Kidney (tissue), 14 donors: ENCODE data around the gene MUC15. TPM values are rescaled to one million over a fixed set of nuclear protein-coding genes. Genes with fewer than 3 reads are reported as not detected.

Experiments used
- DNase-seq, 5 donors: peaks; one replicate each; pipeline ENCODE4 v3.0.0-alpha.2; 2013 to 2020
- FAIRE-seq: peaks from 2 replicates; lab custom pipeline; 2012; peaks lifted over from hg19 to GRCh38; lab: Jason Lieb, UNC
- H3K27ac ChIP-seq, 2 donors: one replicate each; pipeline ENCODE4 v1.7.0; 2013; ENCODE audit warnings: low read depth in 2 of 2, low read length in 2 of 2, inconsistent platforms in 1 of 2
- H3K27me3 ChIP-seq: one replicate; pipeline ENCODE4 v1.7.1; 2013; ENCODE audit warnings: low read length, inconsistent platforms; ENCODE audit not compliant: control insufficient read depth, insufficient read depth
- H3K36me3 ChIP-seq, 3 donors: one replicate each; pipeline versions ENCODE4 v1.7.0 to v1.7.1; 2013; ENCODE audit warnings: low read length in 3 of 3, control low read depth in 1 of 3, inconsistent platforms in 1 of 3; ENCODE audit not compliant: insufficient read depth in 3 of 3, control insufficient read depth in 2 of 3
- H3K4me1 ChIP-seq, 3 donors: one replicate each; pipeline versions ENCODE4 v1.7.0 to v1.7.1; 2013; ENCODE audit warnings: low read length in 3 of 3, inconsistent platforms in 1 of 3, low read depth in 1 of 3; ENCODE audit not compliant: control insufficient read depth in 2 of 3, insufficient read depth in 2 of 3
- H3K4me3 ChIP-seq, 3 donors: one replicate each; pipeline versions ENCODE4 v1.7.0 to v1.8.1; 2013; ENCODE audit warnings: low read length in 3 of 3, control low read depth in 1 of 3, inconsistent platforms in 1 of 3
- H3K9ac ChIP-seq, 3 donors: one replicate each; pipeline versions ENCODE4 v1.7.0 to v1.7.1; 2013; ENCODE audit warnings: low read length in 3 of 3, control low read depth in 1 of 3, inconsistent platforms in 1 of 3
- H3K9me3 ChIP-seq, 3 donors: one replicate each; pipeline versions ENCODE4 v1.7.0 to v1.7.1; 2013; ENCODE audit warnings: low read length in 3 of 3, control low read depth in 1 of 3, inconsistent platforms in 1 of 3; ENCODE audit not compliant: control insufficient read depth in 2 of 3, insufficient read depth in 1 of 3
- intact Hi-C: fragments of 100-400 bp; cut with DNase I; formaldehyde crosslinking; loops from one replicate; pipeline ENCODE4 v1.11.1; 2022
- polyA plus RNA-seq: library from polyadenylated mRNA; stranded (reverse); fragments of 350-450 nt; fragmentation: Illumina TruSeq; extraction: RNeasy Lipid Tissue Mini Kit (QIAGEN cat#74804); gene quantifications from one replicate; pipeline ENCODE4 v1.2.3, GENCODE V29; 2014; ENCODE audit warnings: low read depth, low replicate concordance; ENCODE audit not compliant: insufficient read depth
- total RNA-seq: library from RNA; stranded (reverse); fragmentation: NEBNext Ultra II Directional; extraction: Animal tissue kit (Norgen Biotek cat#: 25700); gene quantifications from one replicate; pipeline ENCODE4 v1.2.1, GENCODE V29; 2021
- TF ChIP-seq, protein P1 (sequence below): IDR thresholded peaks from 3 replicates; pipeline ENCODE4 v1.5.1; 2012; ENCODE audit warnings: mild to moderate bottlenecking, moderate library complexity, borderline replicate concordance; ENCODE audit not compliant: insufficient read depth; ENCODE audit errors: extremely low read depth
- donor health status: control.
- donor health status: control.
- donor health status: control.
- donor health status: control.
- donor health status: control.
- donor health status: DM: yes; HTN: yes; CAD: no.
- donor health status: Normal renal cell carcinoma (clear cell type).

The MUC15 gene
- total and polyA plus RNA-seq, 2 donors from 2014 or later, result 10.1 to 18.3 TPM

DNA sequence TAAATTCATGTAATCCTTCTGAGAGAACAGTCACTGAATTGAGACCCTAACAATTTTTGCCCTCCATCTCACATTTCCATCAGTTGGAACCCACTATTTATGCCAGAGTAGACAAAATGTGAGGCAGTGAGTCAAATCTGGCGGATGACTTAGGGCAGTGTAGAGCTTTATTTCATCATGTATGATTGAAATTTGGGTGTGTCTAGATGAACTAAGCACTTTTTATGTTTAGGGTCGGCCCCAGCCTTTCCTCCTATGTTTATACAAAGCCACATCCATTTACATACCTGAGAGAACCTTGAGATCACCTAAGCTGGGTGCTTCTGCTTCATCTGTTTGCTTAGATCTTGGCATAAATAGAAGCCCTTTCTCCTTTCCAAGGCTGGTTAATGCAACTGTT is 15.0 kb upstream of the MUC15 start:
- Histone ChIP-seq H3K9me3 (no peaks in the 10 kb centered on the region), H3K9ac (no peak overlapping the region), H3K27me3 (no peaks in the 10 kb centered on the region), H3K36me3 (no peaks in the 10 kb centered on the region), H3K27ac (no peak overlapping the region), H3K4me1 (no peaks in the 10 kb centered on the region), H3K4me3 (no peak overlapping the region)
- intact Hi-C loops, result no loop called here
- TF ChIP-seq, protein P1, sequence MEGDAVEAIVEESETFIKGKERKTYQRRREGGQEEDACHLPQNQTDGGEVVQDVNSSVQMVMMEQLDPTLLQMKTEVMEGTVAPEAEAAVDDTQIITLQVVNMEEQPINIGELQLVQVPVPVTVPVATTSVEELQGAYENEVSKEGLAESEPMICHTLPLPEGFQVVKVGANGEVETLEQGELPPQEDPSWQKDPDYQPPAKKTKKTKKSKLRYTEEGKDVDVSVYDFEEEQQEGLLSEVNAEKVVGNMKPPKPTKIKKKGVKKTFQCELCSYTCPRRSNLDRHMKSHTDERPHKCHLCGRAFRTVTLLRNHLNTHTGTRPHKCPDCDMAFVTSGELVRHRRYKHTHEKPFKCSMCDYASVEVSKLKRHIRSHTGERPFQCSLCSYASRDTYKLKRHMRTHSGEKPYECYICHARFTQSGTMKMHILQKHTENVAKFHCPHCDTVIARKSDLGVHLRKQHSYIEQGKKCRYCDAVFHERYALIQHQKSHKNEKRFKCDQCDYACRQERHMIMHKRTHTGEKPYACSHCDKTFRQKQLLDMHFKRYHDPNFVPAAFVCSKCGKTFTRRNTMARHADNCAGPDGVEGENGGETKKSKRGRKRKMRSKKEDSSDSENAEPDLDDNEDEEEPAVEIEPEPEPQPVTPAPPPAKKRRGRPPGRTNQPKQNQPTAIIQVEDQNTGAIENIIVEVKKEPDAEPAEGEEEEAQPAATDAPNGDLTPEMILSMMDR, result no peak
- DNase-seq, result no peak
- FAIRE-seq, result no peak

DNA sequence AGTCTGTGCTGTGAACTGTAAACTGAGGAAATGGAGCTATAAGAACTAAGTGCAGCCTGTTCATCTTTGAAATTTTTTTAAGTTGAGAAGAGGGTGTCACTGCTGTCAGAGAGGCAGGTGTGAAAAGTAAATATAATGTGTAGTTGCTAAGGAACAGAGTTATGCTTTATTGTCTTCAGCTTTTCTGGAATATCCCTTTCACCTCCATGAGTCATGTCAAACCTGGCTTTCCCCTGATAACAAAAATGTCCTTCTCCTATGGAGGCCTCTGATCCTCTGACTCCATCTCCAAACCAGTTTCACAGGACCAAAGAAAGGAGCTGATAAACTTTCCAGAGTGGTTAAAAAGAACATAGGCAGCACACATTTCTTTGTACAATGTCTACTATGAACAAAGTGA is 12.8 kb upstream of the MUC15 start:
- no peak for DNase-seq
- Histone ChIP-seq H3K27me3 (no peaks in the 10 kb centered on the region), H3K36me3 (no peaks in the 10 kb centered on the region), H3K4me1 (no peaks in the 10 kb centered on the region), H3K9me3 (no peaks in the 10 kb centered on the region), H3K4me3 (no peak overlapping the region), H3K27ac (no peak overlapping the region), H3K9ac (no peak overlapping the region)
- TF ChIP-seq, protein P1, result no peak
- no peak for FAIRE-seq
- intact Hi-C loops, result no loop called here

DNA sequence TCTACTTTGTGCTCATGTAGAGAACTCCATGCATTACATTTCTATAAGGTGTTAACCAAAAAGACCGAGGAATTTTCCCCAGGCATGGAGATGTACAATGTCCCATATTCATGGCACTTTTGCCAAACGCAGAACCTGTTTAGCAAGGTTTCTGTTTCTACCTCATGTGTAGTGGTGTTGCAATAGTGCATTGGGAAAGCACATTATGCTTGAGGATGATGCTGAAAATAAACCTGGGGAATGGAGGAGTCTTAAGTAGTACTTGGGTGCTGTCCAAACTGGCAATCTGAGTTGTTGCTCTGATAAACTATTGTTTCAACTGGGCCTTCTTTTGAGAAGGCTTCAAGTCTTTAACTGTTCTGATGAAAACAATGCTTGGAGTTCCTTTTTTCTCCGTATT is 11.5 kb upstream of the MUC15 start:
- FAIRE-seq (no peak), DNase-seq (no peak)
- no peaks in the 10 kb centered on the region for H3K36me3 ChIP-seq
- no peak overlapping the region for H3K9ac ChIP-seq
- no peaks in the 10 kb centered on the region for H3K9me3 ChIP-seq
- TF ChIP-seq, protein P1, result no peak
- H3K4me3 ChIP-seq, result no peak overlapping the region
- no peaks in the 10 kb centered on the region for H3K27me3 ChIP-seq
- no peak overlapping the region for H3K27ac ChIP-seq
- H3K4me1 ChIP-seq, result no peaks in the 10 kb centered on the region
- intact Hi-C loops, result no loop called here

DNA sequence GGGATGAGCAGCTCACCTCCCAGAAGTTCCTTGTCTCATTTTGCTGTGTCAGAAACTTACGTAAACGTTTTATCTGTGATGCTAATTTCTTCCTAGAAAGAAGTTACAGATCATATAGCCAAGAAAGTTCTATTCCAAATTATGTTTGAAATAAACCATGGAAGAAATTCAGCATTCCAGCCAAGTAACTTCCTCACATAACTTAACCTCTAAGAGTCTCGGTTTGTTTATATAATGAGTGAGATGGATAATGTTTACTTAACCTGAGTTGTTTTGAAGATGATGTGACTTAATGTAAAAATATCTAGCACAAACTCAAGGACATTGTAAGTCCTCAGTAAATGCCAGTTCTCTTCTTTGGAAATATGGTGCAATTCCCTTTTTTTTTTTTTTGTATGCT is 8.9 kb upstream of the MUC15 start:
- Histone ChIP-seq H3K4me3 (no peak overlapping the region), H3K27me3 (no peaks in the 10 kb centered on the region), H3K4me1 (no peaks in the 10 kb centered on the region), H3K27ac (no peak overlapping the region), H3K9me3 (no peaks in the 10 kb centered on the region), H3K36me3 (no peaks in the 10 kb centered on the region), H3K9ac (no peak overlapping the region)
- TF ChIP-seq, protein P1, result no peak
- intact Hi-C loops, result no loop called here
- DNase-seq (no peak), FAIRE-seq (no peak)
